Left ventricle myocardium inferior (tissue), 1 donor: Measurements from ENCODE around the gene CD40LG. TPM values are rescaled to one million over a fixed set of nuclear protein-coding genes. Genes with fewer than 3 reads are reported as not detected.

Source experiments
- DNase-seq: peaks from one replicate; pipeline ENCODE4 v3.0.0-alpha.2; 2020
- H3K27ac ChIP-seq: fragments of 200-600 bp; replicated peaks from 2 replicates; pipeline ENCODE4 v1.8.0; 2021
- H3K27me3 ChIP-seq: fragments of 200-600 bp; 2 replicates; pipeline ENCODE4 v1.8.0; 2021; ENCODE audit warnings: low read depth
- H3K36me3 ChIP-seq: fragments of 200-600 bp; 2 replicates; pipeline ENCODE4 v1.8.0; 2021
- H3K4me1 ChIP-seq: fragments of 200-600 bp; 2 replicates; pipeline ENCODE4 v1.8.0; 2021
- H3K4me3 ChIP-seq: fragments of 200-600 bp; 2 replicates; pipeline ENCODE4 v1.8.0; 2021; ENCODE audit warnings: mild to moderate bottlenecking, moderate library complexity
- H3K9me3 ChIP-seq: fragments of 200-600 bp; replicated peaks from 2 replicates; pipeline ENCODE4 v1.8.0; 2021
- CTCF ChIP-seq: fragments of 200-600 bp; IDR thresholded peaks from 2 replicates; pipeline ENCODE4 v1.8.0; 2021; ENCODE audit warnings: antibody characterized with exemption, mild to moderate bottlenecking, borderline replicate concordance
- intact Hi-C: fragments of 100-400 bp; cut with micrococcal nuclease; formaldehyde crosslinking; loops from one replicate; pipeline ENCODE4 v1.11.0; 2022
- total RNA-seq: library from RNA; stranded (reverse); fragmentation: NEBNext Ultra II Directional; extraction: Animal tissue kit (Norgen Biotek cat#: 25700); gene quantifications from one replicate; pipeline ENCODE4 v1.2.1, GENCODE V29; 2021
- donor health status: DM: no; HTN: yes; CAD: no; lungs with severe emphysema.

Gene CD40LG
- total RNA-seq, 1 donor from 2014 or later: not detected

DNA sequence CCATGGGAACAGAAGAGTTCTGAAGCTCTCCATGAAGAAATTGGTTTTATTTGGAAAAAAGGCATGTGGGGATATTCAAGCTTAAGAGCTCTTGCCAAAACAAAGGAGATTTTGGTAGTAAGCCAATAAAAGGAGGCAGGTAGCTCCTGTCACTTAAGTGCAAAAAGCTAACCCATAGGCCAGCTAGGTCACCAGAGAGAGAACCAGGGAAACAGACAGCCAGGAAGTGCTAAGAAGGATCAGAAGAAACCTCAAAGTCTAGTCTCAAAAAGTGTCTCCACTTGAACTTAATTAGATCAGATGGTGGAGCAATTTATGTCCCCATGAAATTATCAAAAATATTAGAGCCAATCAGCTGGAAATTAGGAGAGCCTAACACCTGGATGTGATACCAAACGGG is 49.2 kb downstream of the CD40LG start:
- intact Hi-C loops: no loop called here
- H3K4me3 ChIP-seq: no peak overlapping the region
- H3K9me3 ChIP-seq: peaks cover 5% of the 10 kb centered on the region
- H3K4me1 ChIP-seq: no peaks in the 10 kb centered on the region
- DNase-seq: no peak
- H3K27me3 ChIP-seq: no peaks in the 10 kb centered on the region
- H3K27ac ChIP-seq: no peak overlapping the region
- no peaks in the 10 kb centered on the region for H3K36me3 ChIP-seq
- no peak for TF ChIP-seq CTCF

DNA sequence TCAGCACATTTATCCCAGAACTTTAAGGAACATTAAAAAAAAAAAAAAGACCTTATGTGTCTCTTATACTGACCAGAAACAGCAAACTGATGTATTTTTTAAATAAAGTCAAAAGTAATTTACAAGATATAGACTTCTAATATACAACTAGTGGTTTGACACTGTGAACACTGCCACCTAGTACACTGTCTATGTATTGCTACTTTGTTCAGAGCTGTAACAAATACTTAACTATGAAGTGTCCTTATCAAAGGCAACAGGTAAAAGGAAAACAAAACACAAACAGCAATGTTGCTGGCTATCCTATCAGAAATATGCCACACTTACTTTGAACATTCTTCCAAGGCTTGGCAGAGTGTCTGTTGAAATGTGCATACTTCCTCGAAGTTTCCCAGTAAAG is 60.4 kb downstream of the CD40LG start:
- Histone ChIP-seq H3K9me3 (no peaks in the 10 kb centered on the region), H3K27me3 (no peaks in the 10 kb centered on the region), H3K4me3 (no peak overlapping the region), H3K27ac (no peak overlapping the region), H3K36me3 (peaks cover 29% of the 10 kb centered on the region), H3K4me1 (peaks cover 4% of the 10 kb centered on the region)
- peak; percentile 51 for TF ChIP-seq CTCF
- intact Hi-C loops: no loop called here
- DNase-seq: no peak

Other genes starting within 250 kb of the CD40LG start
- not detected for gene BRS3, start 160.2 kb upstream of the CD40LG start, total RNA-seq
- 63.6 TPM for gene HTATSF1, start 150.6 kb upstream of the CD40LG start, total RNA-seq
- gene VGLL1, start 115.9 kb upstream of the CD40LG start, total RNA-seq: not detected
- 54.9 TPM for gene ARHGEF6, start 132.8 kb downstream of the CD40LG start, total RNA-seq
- gene RBMX, start 232.6 kb downstream of the CD40LG start, total RNA-seq: 77.2 TPM